BE2C (cell line): ENCODE measurements around the gene PLXDC1.

ENCODE experiments used
- DNase-seq: peaks from one replicate; pipeline ENCODE4 v3.0.0-alpha.2; 2020
- H3K27me3 ChIP-seq: fragments of 250-450 bp; sonication (Bioruptor Pico); 2 replicates; pipeline ENCODE4 v1.5.1; 2020; ENCODE audit warnings: mild to moderate bottlenecking
- H3K36me3 ChIP-seq: fragments of 250-450 bp; sonication (Bioruptor Pico); 2 replicates; pipeline ENCODE4 v1.5.1; 2020; ENCODE audit warnings: mild to moderate bottlenecking
- H3K4me1 ChIP-seq: fragments of 250-450 bp; sonication (Bioruptor Pico); 2 replicates; pipeline ENCODE4 v1.5.1; 2020
- H3K4me3 ChIP-seq: 2 replicates; pipeline ENCODE4 v1.5.1; 2011; ENCODE audit warnings: low read depth, low read length
- H3K9me3 ChIP-seq: fragments of 250-450 bp; sonication (Bioruptor Pico); 2 replicates; pipeline ENCODE4 v1.5.1; 2020
- TF ChIP-seq, protein P1 (sequence below): IDR thresholded peaks from 2 replicates; pipeline ENCODE4 v1.5.1; 2012; ENCODE audit warnings: mild to moderate bottlenecking, low read depth, low read length

PLXDC1 gene

DNA sequence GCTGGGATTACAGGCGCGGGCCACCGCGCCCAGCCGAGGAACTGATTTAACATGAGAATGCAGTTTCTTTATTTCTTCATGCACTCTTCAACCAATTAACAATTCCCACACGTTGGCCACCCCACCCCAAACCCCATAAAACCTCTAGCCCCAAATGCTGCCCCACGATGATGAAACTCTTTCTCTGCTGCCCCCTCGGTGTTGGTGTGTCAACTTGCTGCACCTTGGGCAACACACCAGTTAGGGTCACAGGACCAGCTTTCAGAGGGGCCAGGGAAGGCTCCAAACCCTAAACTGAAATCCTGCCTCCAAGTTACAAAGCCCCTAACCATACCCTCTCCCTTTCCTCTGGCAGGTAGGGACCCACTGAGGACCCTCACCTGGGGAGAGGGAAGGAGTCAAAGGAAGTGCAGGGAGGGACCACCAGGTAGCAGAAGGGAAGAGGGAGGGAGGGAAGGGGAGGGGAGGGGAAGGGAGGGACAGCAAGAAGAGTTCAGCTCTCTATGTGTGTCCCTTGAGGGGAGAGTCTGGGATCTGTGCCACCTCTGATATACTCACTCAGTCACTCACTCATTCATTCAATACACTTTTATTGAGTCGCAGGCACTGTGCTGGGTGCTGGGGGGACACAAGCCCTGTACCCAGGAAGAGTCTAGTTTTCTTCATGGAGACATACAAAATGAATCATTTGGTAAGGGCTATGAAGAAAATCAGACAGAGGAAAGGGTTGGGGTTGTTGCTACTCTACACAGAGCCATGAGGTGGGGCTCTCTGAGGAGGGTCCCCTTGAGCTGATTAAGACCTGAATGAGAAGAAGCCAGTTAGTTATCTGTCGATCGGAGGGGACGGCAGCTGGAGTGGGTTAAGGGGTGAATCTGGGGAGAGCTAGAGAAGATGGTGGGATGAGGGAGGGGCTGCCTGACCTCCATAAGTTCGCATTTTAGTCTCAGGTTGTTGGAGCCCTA is 3.9 kb downstream of the PLXDC1 start:
- 0 out of 2 replicates have a peak, but pooled peaks cover 3% of the 10 kb centered on the region for H3K4me1 ChIP-seq
- no peak overlapping the region for H3K4me3 ChIP-seq
- no peak for DNase-seq
- H3K36me3 ChIP-seq = no peaks in the 10 kb centered on the region
- TF ChIP-seq, protein P1, sequence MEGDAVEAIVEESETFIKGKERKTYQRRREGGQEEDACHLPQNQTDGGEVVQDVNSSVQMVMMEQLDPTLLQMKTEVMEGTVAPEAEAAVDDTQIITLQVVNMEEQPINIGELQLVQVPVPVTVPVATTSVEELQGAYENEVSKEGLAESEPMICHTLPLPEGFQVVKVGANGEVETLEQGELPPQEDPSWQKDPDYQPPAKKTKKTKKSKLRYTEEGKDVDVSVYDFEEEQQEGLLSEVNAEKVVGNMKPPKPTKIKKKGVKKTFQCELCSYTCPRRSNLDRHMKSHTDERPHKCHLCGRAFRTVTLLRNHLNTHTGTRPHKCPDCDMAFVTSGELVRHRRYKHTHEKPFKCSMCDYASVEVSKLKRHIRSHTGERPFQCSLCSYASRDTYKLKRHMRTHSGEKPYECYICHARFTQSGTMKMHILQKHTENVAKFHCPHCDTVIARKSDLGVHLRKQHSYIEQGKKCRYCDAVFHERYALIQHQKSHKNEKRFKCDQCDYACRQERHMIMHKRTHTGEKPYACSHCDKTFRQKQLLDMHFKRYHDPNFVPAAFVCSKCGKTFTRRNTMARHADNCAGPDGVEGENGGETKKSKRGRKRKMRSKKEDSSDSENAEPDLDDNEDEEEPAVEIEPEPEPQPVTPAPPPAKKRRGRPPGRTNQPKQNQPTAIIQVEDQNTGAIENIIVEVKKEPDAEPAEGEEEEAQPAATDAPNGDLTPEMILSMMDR = no peak
- no peaks in the 10 kb centered on the region for H3K9me3 ChIP-seq
- peaks cover 19% of the 10 kb centered on the region for H3K27me3 ChIP-seq

DNA sequence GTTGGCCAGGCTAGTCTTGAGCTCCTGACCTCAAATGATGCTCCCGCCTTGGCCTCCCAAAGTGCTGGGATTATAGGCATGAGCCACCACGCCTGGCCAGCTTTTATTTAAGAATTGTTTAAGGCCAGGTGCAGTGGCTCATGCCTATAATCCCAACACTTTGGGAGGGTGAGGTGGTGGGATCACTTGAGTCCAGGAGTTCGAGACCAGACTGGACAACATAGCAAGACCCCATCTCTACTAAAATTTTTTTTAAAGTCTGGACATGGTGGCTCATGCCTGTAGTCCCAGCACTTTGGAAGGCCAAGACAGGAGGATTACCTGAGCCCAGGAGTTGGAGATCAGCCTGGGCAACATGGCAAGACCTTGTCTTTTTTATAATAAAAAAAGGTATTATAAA is 5.2 kb downstream of the PLXDC1 start:
- TF ChIP-seq, protein P1 = no peak
- Histone ChIP-seq H3K4me3 (no peak overlapping the region), H3K9me3 (no peaks in the 10 kb centered on the region), H3K27me3 (peaks cover 15% of the 10 kb centered on the region), H3K36me3 (no peaks in the 10 kb centered on the region), H3K4me1 (no peaks in the 10 kb centered on the region)
- no peak for DNase-seq

DNA sequence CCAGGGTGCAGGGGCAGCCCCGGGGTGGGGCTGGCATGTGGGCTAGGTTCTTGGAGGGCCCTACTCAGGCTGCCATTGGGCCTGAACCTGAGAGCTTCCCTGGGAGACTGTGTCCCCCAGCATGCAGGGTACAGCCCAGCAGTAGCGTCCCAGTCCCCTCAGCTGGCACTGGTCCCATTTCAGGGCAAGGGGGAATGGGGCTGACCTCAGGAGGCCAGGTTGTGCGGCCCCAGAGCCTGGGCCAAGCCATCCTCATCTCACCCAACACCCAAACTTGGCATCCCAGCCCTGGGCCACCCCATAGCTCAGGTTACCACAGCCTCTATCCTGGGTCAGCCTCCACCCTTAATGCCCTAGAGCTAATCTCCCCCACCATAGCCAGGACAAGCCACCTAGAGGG is 6.3 kb downstream of the PLXDC1 start:
- H3K36me3 ChIP-seq = no peaks in the 10 kb centered on the region
- no peak for DNase-seq
- H3K4me1 ChIP-seq = no peaks in the 10 kb centered on the region
- no peak overlapping the region for H3K4me3 ChIP-seq
- H3K9me3 ChIP-seq = no peaks in the 10 kb centered on the region
- peaks cover 4% of the 10 kb centered on the region for H3K27me3 ChIP-seq
- TF ChIP-seq, protein P1 = no peak

DNA sequence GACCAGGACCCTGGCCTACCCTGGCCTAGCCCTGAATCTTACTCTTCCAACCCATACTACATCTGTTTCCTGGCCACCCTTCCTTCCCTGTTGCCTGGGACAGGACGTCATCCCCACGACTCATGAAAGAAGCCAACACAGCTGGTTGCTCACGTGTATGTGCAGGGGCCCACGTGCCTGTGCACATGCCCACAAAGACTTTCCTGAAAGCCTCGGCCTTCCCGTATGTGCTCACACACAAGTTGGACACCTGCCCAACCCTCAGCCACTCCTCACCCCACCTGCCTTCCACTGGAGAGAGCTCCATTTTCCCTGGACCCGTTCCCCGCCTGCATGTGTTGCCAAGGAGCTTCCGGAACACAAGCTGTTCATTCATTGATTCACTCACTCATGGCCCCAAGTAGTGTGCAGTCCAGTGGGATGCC is 7.0 kb downstream of the PLXDC1 start:
- no peak for DNase-seq
- Histone ChIP-seq H3K36me3 (no peaks in the 10 kb centered on the region), H3K4me1 (no peaks in the 10 kb centered on the region), H3K4me3 (no peak overlapping the region), H3K27me3 (no peaks in the 10 kb centered on the region), H3K9me3 (no peaks in the 10 kb centered on the region)
- TF ChIP-seq, protein P1 = no peak

DNA sequence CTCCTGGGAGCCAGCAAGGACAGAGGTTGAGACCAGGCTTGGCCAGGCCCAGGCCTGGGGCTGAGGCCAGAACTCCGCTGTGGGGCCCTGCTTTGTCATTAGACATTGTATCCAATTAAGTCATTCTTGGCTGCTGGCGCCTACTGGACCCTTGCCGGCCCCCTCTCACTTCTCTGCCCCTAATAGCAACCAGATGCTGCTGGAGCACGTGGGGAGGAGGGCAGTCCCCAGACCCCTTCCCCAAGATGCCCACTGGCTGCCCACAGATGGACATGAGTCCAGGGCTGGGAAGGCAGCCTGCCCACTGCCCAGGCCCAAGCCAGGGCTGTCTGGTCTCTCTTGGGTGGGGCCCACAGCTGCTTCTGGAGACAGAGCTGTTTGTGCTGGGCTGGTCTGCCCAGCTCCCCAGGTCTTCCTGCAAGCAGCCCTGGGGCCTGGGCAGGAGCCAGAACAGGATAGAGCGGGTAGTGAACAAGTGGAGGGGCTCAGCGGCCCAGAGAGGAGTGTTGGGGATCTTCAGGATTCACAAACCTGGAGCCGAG is 7.8 kb downstream of the PLXDC1 start:
- no peak overlapping the region for H3K4me3 ChIP-seq
- no peaks in the 10 kb centered on the region for H3K27me3 ChIP-seq
- DNase-seq = no peak
- no peaks in the 10 kb centered on the region for H3K9me3 ChIP-seq
- H3K36me3 ChIP-seq = no peaks in the 10 kb centered on the region
- TF ChIP-seq, protein P1 = no peak
- no peaks in the 10 kb centered on the region for H3K4me1 ChIP-seq
